HL-60 (cell line): ENCODE results near the gene ZNF692.
A peak's percentile ranks its signal among the peaks of the same experiment; 100 is the strongest.

ENCODE experiments used
- DNase-seq, 2 experiments: peaks; one replicate each; pipeline ENCODE4 v3.0.0-alpha.2; 2010 to 2020; ENCODE audit warnings: low read depth in 1 of 2, low spot score in 1 of 2
- H3K27ac ChIP-seq: fragments of 250-450 bp; sonication (Bioruptor Pico); replicated peaks from 2 replicates; pipeline ENCODE4 v1.5.1; 2020; ENCODE audit warnings: mild to moderate bottlenecking, moderate library complexity
- H3K27me3 ChIP-seq: fragments of 250-450 bp; sonication (Bioruptor Pico); 2 replicates; pipeline ENCODE4 v1.5.1; 2021; ENCODE audit warnings: mild to moderate bottlenecking, moderate library complexity; ENCODE audit not compliant: insufficient read depth, poor library complexity, severe bottlenecking
- H3K4me3 ChIP-seq: replicated peaks from 2 replicates; pipeline ENCODE4 v1.5.1; 2011; ENCODE audit warnings: mild to moderate bottlenecking, control low read depth, low read length; ENCODE audit not compliant: insufficient read depth
- CTCF ChIP-seq: IDR thresholded peaks from one replicate; pipeline ENCODE4 v1.5.1; 2011; ENCODE audit warnings: low read length, control low read depth, inconsistent platforms; ENCODE audit not compliant: insufficient read depth
- GABPA ChIP-seq: IDR thresholded peaks from 2 replicates; pipeline ENCODE4 v1.6.1; 2012; ENCODE audit warnings: low read depth
- POLR2AphosphoS5 ChIP-seq: IDR thresholded peaks from 2 replicates; pipeline ENCODE4 v1.6.1; 2012; ENCODE audit warnings: low read depth
- REST ChIP-seq: IDR thresholded peaks from 2 replicates; pipeline ENCODE4 v1.6.1; 2012; ENCODE audit warnings: low read depth; ENCODE audit not compliant: insufficient replicate concordance
- SPI1 ChIP-seq: IDR thresholded peaks from 2 replicates; pipeline ENCODE4 v1.6.1; 2012; ENCODE audit warnings: low read depth, mild to moderate bottlenecking, borderline replicate concordance

The ZNF692 gene

GRCh38 chr1:248812736-248813425, 46.0 kb downstream of the ZNF692 start:
- no peaks in the 10 kb centered on the region for H3K27me3 ChIP-seq
- H3K4me3 ChIP-seq = no peak overlapping the region
- no peak for TF ChIP-seq POLR2AphosphoS5
- no peak for TF ChIP-seq SPI1
- no peak for TF ChIP-seq REST
- TF ChIP-seq GABPA = no peak
- no peak for TF ChIP-seq CTCF
- H3K27ac ChIP-seq = no peak overlapping the region
- DNase-seq = no peak

- no peak for TF ChIP-seq GABPA
- no peak for TF ChIP-seq SPI1
- no peak for TF ChIP-seq POLR2AphosphoS5
- no peak for TF ChIP-seq CTCF
- TF ChIP-seq REST = no peak
- H3K4me3 ChIP-seq = no peak overlapping the region
- H3K27me3 ChIP-seq = no peaks in the 10 kb centered on the region
- no peak for DNase-seq
- no peak overlapping the region for H3K27ac ChIP-seq
Observed at GRCh38 chr1:248811514-248812490, 47.1 kb downstream of the ZNF692 start.

GRCh38 chr1:248810727-248811513, 48.0 kb downstream of the ZNF692 start:
- TF ChIP-seq POLR2AphosphoS5 = 0 out of 2 replicates have a peak, but pooled peaks have one; percentile 17
- no peak for TF ChIP-seq SPI1
- Histone ChIP-seq H3K4me3 (no peak overlapping the region), H3K27ac (no peak overlapping the region), H3K27me3 (no peaks in the 10 kb centered on the region)
- no peak for DNase-seq
